HG02678 (cell line): Measurements from ENCODE around the gene PLOD1.
"Not testable (repeated sequence)": the region's sequence is repeated elsewhere in the genome, so short reads cannot be mapped to it uniquely, and the experiment has no call there.

ENCODE experiments used
- ATAC-seq: cut with Tn5 transposase; IDR thresholded peaks from one replicate; pipeline ENCODE4 v1.9.1; 2021; ENCODE audit warnings: mild to moderate bottlenecking, moderate library complexity; ENCODE audit not compliant: unreplicated experiment

PLOD1 gene

GRCh38 chr1:11935733-11936132 is 1.2 kb downstream of the PLOD1 start:
- not testable (repeated sequence) for ATAC-seq

DNA sequence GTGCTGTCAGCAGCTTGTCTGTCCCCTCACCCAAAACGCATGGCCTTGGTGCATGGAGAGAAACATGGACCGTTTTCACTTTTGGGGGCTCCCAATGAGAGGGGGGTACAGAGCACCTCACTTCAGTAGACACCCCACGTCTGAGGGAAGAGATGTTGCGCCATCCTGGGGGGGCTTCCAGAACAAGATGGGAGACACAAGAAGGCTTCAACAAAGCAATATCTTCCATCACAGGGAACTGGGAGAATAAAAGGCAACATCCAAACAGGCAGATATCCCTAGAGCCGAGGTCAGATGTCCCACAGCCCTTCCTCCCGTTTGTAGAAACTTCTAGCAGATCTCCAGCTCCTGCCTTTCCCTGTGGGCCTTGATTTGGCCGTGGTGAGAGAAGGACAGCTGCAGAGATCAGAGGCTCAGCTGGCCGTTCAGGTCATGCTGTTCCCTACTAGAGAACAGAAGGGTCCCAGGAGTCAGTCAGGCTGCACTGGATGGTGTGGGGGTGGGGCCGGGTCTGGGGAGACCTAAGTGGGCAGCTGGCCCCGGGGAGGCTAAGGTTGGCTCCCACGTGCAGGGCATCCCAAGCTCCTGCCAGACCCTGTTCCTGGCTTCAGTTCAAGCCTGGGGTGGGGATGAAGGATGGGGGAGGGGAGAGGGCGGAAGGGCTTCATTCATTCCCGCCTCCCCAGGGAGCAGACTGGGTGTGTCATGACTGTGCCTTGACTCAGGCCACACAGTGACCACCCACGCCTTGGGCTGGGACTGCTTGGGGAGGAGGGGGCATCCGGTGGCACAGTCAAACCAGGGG is 4.4 kb downstream of the PLOD1 start:
- ATAC-seq: no peak

DNA sequence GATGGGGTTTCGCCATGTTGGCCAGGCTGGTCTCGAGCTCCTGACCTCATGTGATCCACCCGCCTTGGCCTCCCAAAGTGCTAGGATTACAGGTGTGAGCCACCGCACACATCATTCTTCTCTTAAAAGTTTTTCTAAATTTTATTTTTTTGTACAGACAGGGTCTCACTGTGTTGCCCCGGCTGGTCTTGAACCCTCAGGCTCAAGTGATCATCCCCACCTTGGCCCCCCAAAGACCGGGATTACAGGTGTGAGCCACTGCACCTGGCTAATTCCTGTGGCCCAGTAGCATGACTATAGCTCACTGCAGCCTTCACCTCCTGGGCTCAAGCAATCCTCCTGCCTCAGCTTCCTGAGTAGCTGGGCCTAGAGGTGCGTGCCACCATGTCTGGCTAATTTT is 5.3 kb downstream of the PLOD1 start:
- not testable (repeated sequence) for ATAC-seq

DNA sequence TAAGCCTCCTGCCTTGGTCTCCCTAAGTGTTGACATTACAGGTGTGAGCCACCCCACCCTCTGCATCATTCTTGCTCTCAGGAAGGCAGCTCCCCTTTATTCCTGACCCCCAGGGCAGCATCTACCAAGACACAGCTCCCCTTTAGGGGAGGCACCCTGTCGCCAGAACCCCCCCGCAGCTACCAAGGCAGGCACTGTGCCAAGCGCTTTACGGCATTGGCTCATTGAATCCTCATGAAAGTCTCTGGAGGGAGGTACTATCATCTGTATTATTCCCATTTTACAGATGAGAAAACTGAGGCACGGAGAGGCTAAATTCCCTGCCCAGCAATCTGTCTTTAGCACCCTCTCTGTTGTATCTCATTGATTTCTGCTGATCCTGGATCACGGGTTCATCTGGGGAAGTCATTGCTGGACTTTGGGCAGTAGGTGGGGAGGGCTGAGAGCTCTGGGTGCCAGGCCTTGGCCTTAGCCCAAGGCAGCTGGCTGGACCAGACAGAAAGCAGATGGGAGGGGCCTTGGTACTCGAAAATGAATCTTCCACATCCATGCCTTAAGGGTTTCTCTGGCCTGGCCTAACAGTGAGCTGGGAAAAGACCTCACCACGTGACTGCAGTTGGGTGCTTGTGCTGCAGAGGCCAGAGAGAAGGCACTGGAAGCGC is 5.9 kb downstream of the PLOD1 start:
- ATAC-seq: no peak

DNA sequence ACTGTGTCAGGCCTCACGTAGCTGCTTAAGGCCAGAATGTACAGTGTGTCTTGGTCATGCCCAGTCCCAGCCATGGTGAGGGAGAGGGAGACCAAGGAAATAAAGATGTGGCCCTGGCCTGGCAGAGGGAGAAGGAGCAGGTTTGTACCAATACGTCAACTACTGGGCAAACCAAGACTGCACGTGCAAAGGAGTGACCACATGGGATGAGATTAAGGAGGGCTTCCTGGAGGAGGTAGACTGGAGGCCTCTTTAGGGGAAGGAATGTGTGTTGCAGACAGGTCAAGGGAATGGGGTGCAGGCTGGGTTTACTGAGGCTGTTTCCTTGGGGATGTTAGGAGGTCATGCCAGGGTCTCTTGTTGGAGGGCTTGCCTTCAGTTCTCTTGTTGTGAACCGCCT is 7.8 kb downstream of the PLOD1 start:
- ATAC-seq: no peak

DNA sequence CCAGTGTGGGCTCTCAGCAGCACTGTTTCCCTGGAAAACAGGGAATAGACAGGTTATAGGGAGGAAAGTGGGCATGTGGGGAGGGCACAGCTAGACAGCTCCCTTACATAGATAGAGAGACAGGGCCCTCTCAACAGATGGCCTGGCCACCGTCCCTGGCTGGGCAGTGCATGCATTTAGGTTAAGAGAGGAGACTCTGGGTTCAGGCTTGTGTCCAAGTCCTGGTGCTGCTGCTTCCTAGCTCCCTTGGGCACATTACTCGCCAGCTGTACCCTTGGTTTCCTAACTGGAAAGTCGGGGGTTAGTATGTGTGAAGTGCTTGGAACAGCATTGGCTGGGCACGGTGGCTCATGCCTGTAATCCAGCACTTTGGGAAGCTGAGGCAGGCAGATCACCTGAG is 9.1 kb downstream of the PLOD1 start:
- ATAC-seq: no peak

GRCh38 chr1:11944358-11944931 is 9.9 kb downstream of the PLOD1 start:
- no peak for ATAC-seq

- no peak for ATAC-seq
Measured at GRCh38 chr1:11946647-11947046, 12.1 kb downstream of the PLOD1 start.

- ATAC-seq: no peak
Measured at GRCh38 chr1:11948822-11949458, 14.4 kb downstream of the PLOD1 start.

DNA sequence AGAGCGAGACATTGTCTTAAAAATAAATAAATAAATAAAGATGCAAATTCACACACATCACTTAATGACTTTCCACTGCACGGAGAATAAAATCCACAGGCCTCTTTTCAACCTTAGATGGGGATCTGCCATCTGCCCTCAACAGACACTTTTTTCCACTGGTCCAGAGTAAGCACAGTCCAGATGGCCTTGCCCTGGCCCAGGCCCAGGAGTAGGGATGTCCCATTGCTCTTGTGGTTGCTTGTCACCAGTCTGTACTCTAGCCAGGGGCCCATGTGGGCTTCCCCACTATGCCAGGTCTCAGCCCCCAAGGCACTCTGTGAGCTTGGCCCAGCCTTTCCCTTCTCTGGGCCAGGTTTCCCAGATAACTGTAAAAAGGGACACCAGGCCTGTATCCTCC is 17.4 kb downstream of the PLOD1 start:
- ATAC-seq: no peak

- no peak for ATAC-seq
Measured at GRCh38 chr1:11952455-11953109, 18.1 kb downstream of the PLOD1 start.

GRCh38 chr1:11955221-11955620 is 20.7 kb downstream of the PLOD1 start:
- no peak for ATAC-seq

DNA sequence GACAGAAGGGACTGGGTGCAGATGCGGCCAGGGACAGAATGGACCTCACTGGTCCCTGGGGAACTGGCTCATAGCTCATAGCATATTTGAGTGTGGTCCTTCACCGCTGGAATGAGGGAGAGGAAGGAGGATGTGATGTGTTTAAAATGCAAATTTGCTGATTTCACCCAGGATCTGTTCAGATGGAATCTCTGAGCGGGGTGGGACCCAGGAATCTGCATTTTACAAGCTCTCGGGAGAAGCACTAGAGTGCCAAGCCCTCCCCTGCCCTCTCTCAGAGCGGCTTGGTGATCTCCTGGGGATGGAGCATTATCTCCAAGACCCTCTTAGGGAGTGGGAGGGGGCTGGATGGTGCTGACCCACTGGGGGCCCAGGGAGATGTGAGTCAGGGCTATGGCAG is 22.9 kb downstream of the PLOD1 start:
- no peak for ATAC-seq

GRCh38 chr1:11957897-11958296 is 23.4 kb downstream of the PLOD1 start:
- ATAC-seq: no peak

GRCh38 chr1:11960276-11960675 is 25.8 kb downstream of the PLOD1 start:
- no peak for ATAC-seq

GRCh38 chr1:11960715-11961114 is 26.2 kb downstream of the PLOD1 start:
- ATAC-seq: no peak

DNA sequence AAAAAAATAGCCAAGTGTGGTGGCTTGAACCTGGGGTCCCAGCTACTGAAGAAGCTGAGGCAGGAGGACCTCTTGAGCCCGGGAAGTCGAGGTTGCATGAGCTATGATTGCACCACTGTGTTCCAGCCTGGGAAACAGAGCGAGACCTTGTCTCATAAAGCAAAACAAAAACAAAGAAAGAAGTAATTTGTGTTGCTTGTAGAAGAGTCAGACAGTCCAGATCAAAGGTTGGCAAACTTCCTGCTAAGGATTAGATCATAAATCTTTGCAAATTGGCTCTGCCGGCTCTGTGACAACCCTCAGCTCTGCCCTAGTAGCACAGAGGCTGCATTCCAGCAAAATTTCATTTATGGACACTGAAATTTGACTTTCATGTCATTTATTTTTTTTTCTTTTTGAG is 26.7 kb downstream of the PLOD1 start:
- no peak for ATAC-seq

DNA sequence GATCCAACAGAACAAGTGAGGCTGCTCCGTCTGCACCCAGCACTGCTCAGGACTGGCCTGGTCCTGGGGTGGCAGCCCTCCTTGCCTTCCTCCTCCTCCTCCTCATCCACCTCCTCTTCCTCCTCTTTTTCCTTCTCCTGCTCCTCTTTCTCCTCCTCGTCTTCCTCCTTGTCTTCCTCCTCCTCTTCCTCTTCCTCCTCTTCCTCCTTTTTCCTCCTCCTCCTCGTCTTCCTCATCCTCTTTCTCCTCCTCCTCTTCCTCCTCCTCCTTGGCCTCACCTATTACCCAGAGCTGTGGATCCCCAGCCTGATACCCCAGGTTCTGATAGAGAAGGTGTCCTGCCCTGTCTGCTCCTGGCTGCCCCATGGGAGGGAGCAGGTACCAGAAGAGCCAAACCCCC is 29.1 kb downstream of the PLOD1 start:
- ATAC-seq: no peak

GRCh38 chr1:11964656-11965055 is 30.1 kb downstream of the PLOD1 start:
- ATAC-seq: no peak

- ATAC-seq: no peak
Measured at GRCh38 chr1:11967028-11967547, 32.6 kb downstream of the PLOD1 start.
